Liver (tissue), 9 donors: Measurements from ENCODE around the gene NHERF2. TPM values are rescaled to one million over a fixed set of nuclear protein-coding genes. Genes with fewer than 3 reads are reported as not detected.

Experiments used
- DNase-seq: peaks from one replicate; pipeline ENCODE4 v3.0.0-alpha.2; 2017; ENCODE audit warnings: low spot score
- H3K27ac ChIP-seq, 2 donors: one replicate each; pipeline ENCODE4 v1.7.0; 2013; ENCODE audit warnings: inconsistent platforms in 2 of 2, low read length in 2 of 2, control low read depth in 1 of 2, low read depth in 1 of 2, mild to moderate bottlenecking in 1 of 2
- H3K27me3 ChIP-seq, 4 donors: one replicate each; pipeline versions ENCODE4 v1.6.1 to v1.7.0; 2013; ENCODE audit warnings: low read length in 3 of 4, inconsistent platforms in 1 of 4, mild to moderate bottlenecking in 1 of 4, moderate library complexity in 1 of 4; ENCODE audit not compliant: control insufficient read depth in 4 of 4, insufficient read depth in 4 of 4
- H3K36me3 ChIP-seq, 4 donors: one replicate each; pipeline versions ENCODE4 v1.6.1 to v1.7.0; 2013; ENCODE audit warnings: low read length in 3 of 4, mild to moderate bottlenecking in 3 of 4, low read depth in 1 of 4, moderate library complexity in 1 of 4; ENCODE audit not compliant: control insufficient read depth in 4 of 4, insufficient read depth in 3 of 4
- H3K4me1 ChIP-seq, 4 donors: one replicate each; pipeline versions ENCODE4 v1.6.1 to v1.7.0; 2013; ENCODE audit warnings: low read length in 3 of 4, mild to moderate bottlenecking in 3 of 4, moderate library complexity in 1 of 4; ENCODE audit not compliant: control insufficient read depth in 4 of 4, insufficient read depth in 4 of 4
- H3K4me3 ChIP-seq, 3 donors: one replicate each; pipeline versions ENCODE4 v1.6.1 to v1.7.0; 2013; ENCODE audit warnings: low read length in 3 of 3, control low read depth in 1 of 3, low read depth in 1 of 3, mild to moderate bottlenecking in 1 of 3
- H3K9ac ChIP-seq, 2 donors: one replicate each; pipeline ENCODE4 v1.7.0; 2013; ENCODE audit warnings: low read length in 2 of 2, mild to moderate bottlenecking in 2 of 2, moderate library complexity in 2 of 2, control low read depth in 1 of 2, low read depth in 1 of 2
- H3K9me3 ChIP-seq, 4 donors: one replicate each; pipeline versions ENCODE4 v1.6.1 to v1.7.0; 2013; ENCODE audit warnings: low read length in 3 of 4; ENCODE audit not compliant: control insufficient read depth in 4 of 4
- FOXA1 ChIP-seq: IDR thresholded peaks from 2 replicates; pipeline ENCODE4 v1.6.1; 2016; ENCODE audit warnings: antibody characterized with exemption
- FOXA2 ChIP-seq: IDR thresholded peaks from 2 replicates; pipeline ENCODE4 v1.6.1; 2016; ENCODE audit warnings: antibody characterized with exemption
- HNF4A ChIP-seq, 2 donors: conservative IDR thresholded peaks; 2 replicates each; pipeline ENCODE4 v1.6.1; 2016; ENCODE audit warnings: antibody characterized with exemption in 2 of 2, mild to moderate bottlenecking in 2 of 2
- JUND ChIP-seq, 2 donors: IDR thresholded peaks; 2 replicates each; pipeline ENCODE4 v1.6.1; 2016; ENCODE audit warnings: antibody characterized with exemption in 2 of 2
- NR2F2 ChIP-seq: IDR thresholded peaks from 2 replicates; pipeline ENCODE4 v1.6.1; 2016; ENCODE audit warnings: antibody characterized with exemption
- REST ChIP-seq: IDR thresholded peaks from 2 replicates; pipeline ENCODE4 v1.6.1; 2016; ENCODE audit warnings: antibody characterized with exemption, mild to moderate bottlenecking
- RXRA ChIP-seq, 2 donors: IDR thresholded peaks; 2 replicates each; pipeline ENCODE4 v1.6.1; 2017 to 2018; ENCODE audit warnings: antibody characterized with exemption in 2 of 2, mild to moderate bottlenecking in 1 of 2
- SP1 ChIP-seq: IDR thresholded peaks from 2 replicates; pipeline ENCODE4 v1.6.1; 2018; ENCODE audit warnings: antibody characterized with exemption, mild to moderate bottlenecking
- TAF1 ChIP-seq: conservative IDR thresholded peaks from 2 replicates; pipeline ENCODE4 v1.6.1; 2016; ENCODE audit warnings: antibody characterized with exemption, mild to moderate bottlenecking
- YY1 ChIP-seq: IDR thresholded peaks from 2 replicates; pipeline ENCODE4 v1.6.1; 2016; ENCODE audit warnings: antibody characterized with exemption, mild to moderate bottlenecking
- ZBTB33 ChIP-seq: IDR thresholded peaks from 2 replicates; pipeline ENCODE4 v1.6.1; 2016; ENCODE audit warnings: antibody characterized with exemption
- WGBS: extraction: QIAGEN DNeasy Blood & Tissue Kit; methylation state at CpG from one replicate; pipeline ENCODE4 v1.1.7; 2013; 5-methylcytosine and 5-hydroxymethylcytosine counted together
- polyA plus RNA-seq, 2 donors: library from polyadenylated mRNA; stranded (reverse) in 1 of 2; unstranded in 1 of 2; fragments of 200-250 nt in 1 of 2; fragments of >200 nt in 1 of 2; fragmentation: Nextera tagmentation in 1 of 2; extraction: Ambion mirVana in 1 of 2; gene quantifications; one replicate each; pipeline versions ENCODE4 v1.2.1 to v1.2.3, GENCODE V29; 2013 to 2015
- total RNA-seq, 2 donors: library from RNA; depleted of rRNA; stranded (reverse); fragments of >200 nt; gene quantifications; one replicate each; pipeline ENCODE4 v1.2.3, GENCODE V29; 2014
- TF ChIP-seq, protein P1 (sequence below): fragments of 150-350 bp; IDR thresholded peaks from 2 replicates; pipeline ENCODE4 v1.5.1; 2017; ENCODE audit warnings: improper control_type of control experiment, low read depth, low read length; ENCODE audit not compliant: missing input control
- TF ChIP-seq, protein P2 (sequence below): IDR thresholded peaks from 2 replicates; pipeline ENCODE4 v1.6.1; 2016; ENCODE audit warnings: antibody characterized with exemption
- TF ChIP-seq, protein P3 (sequence below): IDR thresholded peaks from 2 replicates; pipeline ENCODE4 v1.6.1; 2016; ENCODE audit warnings: antibody characterized with exemption
- donor health status: healthy.
- donor health status: healthy.
- donor health status: healthy.
- donor health status: healthy.
- donor health status: healthy.

The NHERF2 gene
- total and polyA plus RNA-seq, 4 donors, result 36.6 to 205 (median 74.1) TPM

GRCh38 chr16:1993731-1994131, 33.0 kb upstream of the NHERF2 start:
- Histone ChIP-seq H3K4me3 (no peak overlapping the region), H3K27me3 (peaks cover 0 to 9% (median 4%) of the 10 kb centered on the region in 4 donors), H3K9ac (no peak overlapping the region), H3K36me3 (peaks cover under 1 to 22% (median 9%) of the 10 kb centered on the region in 4 donors), H3K27ac (no peak overlapping the region), H3K9me3 (no peaks in the 10 kb centered on the region), H3K4me1 (peaks cover 2 to 29% (median 17%) of the 10 kb centered on the region in 4 donors)
- TF ChIP-seq FOXA2 (peak; percentile 95), FOXA1 (peak; percentile 96), RXRA (IDR thresholded peaks at IDR 0.05) (peak in 1 of 2 donors; percentile 38), HNF4A (conservative IDR thresholded peaks at IDR 0.05) (peak in 1 of 2 donors; percentile 45), NR2F2 (no peak), SP1 (peak; percentile 38)
- TF ChIP-seq, protein P1, sequence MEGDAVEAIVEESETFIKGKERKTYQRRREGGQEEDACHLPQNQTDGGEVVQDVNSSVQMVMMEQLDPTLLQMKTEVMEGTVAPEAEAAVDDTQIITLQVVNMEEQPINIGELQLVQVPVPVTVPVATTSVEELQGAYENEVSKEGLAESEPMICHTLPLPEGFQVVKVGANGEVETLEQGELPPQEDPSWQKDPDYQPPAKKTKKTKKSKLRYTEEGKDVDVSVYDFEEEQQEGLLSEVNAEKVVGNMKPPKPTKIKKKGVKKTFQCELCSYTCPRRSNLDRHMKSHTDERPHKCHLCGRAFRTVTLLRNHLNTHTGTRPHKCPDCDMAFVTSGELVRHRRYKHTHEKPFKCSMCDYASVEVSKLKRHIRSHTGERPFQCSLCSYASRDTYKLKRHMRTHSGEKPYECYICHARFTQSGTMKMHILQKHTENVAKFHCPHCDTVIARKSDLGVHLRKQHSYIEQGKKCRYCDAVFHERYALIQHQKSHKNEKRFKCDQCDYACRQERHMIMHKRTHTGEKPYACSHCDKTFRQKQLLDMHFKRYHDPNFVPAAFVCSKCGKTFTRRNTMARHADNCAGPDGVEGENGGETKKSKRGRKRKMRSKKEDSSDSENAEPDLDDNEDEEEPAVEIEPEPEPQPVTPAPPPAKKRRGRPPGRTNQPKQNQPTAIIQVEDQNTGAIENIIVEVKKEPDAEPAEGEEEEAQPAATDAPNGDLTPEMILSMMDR, result no peak
- DNase-seq, result no peak
- WGBS, result 54% methylated on average over 2 of the region's 2 CpGs

- DNase-seq, result no peak
- Histone ChIP-seq H3K27me3 (no peaks in the 10 kb centered on the region), H3K4me3 (no peak overlapping the region), H3K36me3 (peaks cover 24 to 60% (median 28%) of the 10 kb centered on the region in 4 donors), H3K27ac (no peak overlapping the region), H3K9me3 (no peaks in the 10 kb centered on the region), H3K4me1 (peaks cover 0 to 6% (median 1%) of the 10 kb centered on the region in 4 donors), H3K9ac (no peak overlapping the region)
- TF ChIP-seq, protein P2, sequence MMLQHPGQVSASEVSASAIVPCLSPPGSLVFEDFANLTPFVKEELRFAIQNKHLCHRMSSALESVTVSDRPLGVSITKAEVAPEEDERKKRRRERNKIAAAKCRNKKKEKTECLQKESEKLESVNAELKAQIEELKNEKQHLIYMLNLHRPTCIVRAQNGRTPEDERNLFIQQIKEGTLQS, result no peak
- no peak for TF ChIP-seq HNF4A (conservative IDR thresholded peaks at IDR 0.05)
- no peak for TF ChIP-seq JUND (IDR thresholded peaks at IDR 0.05)
- no peak for TF ChIP-seq TAF1
- no peak for TF ChIP-seq ZBTB33
- TF ChIP-seq REST, result no peak
- TF ChIP-seq, protein P3, sequence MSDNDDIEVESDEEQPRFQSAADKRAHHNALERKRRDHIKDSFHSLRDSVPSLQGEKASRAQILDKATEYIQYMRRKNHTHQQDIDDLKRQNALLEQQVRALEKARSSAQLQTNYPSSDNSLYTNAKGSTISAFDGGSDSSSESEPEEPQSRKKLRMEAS, result no peak
- no peak for TF ChIP-seq YY1
- no peak for TF ChIP-seq SP1
- WGBS, result 89% methylated on average over 26 of the region's 26 CpGs
Observed at GRCh38 chr16:1997494-1998359, 29.0 kb upstream of the NHERF2 start.
